NT2/D1 (cell line): Measurements from ENCODE around the gene MTRFR.

Source experiments
- DNase-seq: peaks from one replicate; pipeline ENCODE4 v3.0.0-alpha.2; 2011; ENCODE audit warnings: low read depth, low spot score
- H3K27me3 ChIP-seq: 2 replicates; pipeline ENCODE4 v1.6.0; 2011; ENCODE audit warnings: mild to moderate bottlenecking; ENCODE audit not compliant: insufficient read length, insufficient read depth
- H3K36me3 ChIP-seq: 2 replicates; pipeline ENCODE4 v1.6.1; 2011; ENCODE audit warnings: mild to moderate bottlenecking, low read length, mixed read lengths; ENCODE audit not compliant: insufficient read depth, insufficient read length
- H3K4me1 ChIP-seq: 2 replicates; pipeline ENCODE4 v1.5.1; 2011; ENCODE audit not compliant: insufficient read depth, insufficient read length
- H3K4me3 ChIP-seq: 2 replicates; pipeline ENCODE4 v1.5.1; 2011; ENCODE audit warnings: low read depth; ENCODE audit not compliant: insufficient read length
- H3K9ac ChIP-seq: 2 replicates; pipeline ENCODE4 v1.6.0; 2011; ENCODE audit warnings: low read depth; ENCODE audit not compliant: insufficient read length
- H3K9me3 ChIP-seq: 2 replicates; pipeline ENCODE4 v1.5.1; 2011; ENCODE audit warnings: mild to moderate bottlenecking, low read length; ENCODE audit not compliant: insufficient read depth
- SUZ12 ChIP-seq: IDR thresholded peaks from 2 replicates; pipeline ENCODE4 v1.6.1; 2011; ENCODE audit not compliant: insufficient read length, insufficient read depth; ENCODE audit errors: extremely low read depth
- YY1 ChIP-seq: IDR thresholded peaks from 2 replicates; pipeline ENCODE4 v1.6.1; 2011; ENCODE audit not compliant: insufficient read length, insufficient read depth
- ZNF274 ChIP-seq: IDR thresholded peaks from 2 replicates; pipeline ENCODE4 v1.6.1; 2011; ENCODE audit warnings: mild to moderate bottlenecking, low read depth, low read length

The MTRFR gene

GRCh38 chr12:123293178-123293760 is 60.0 kb downstream of the MTRFR start:
- Histone ChIP-seq H3K4me1 (no peaks in the 10 kb centered on the region), H3K9me3 (no peaks in the 10 kb centered on the region), H3K36me3 (peaks cover 79% of the 10 kb centered on the region), H3K9ac (no peak overlapping the region), H3K4me3 (no peak overlapping the region), H3K27me3 (no peaks in the 10 kb centered on the region)
- TF ChIP-seq YY1 (no peak), ZNF274 (no peak), SUZ12 (no peak)
- DNase-seq, result no peak

- Histone ChIP-seq H3K9me3 (no peaks in the 10 kb centered on the region), H3K9ac (no peak overlapping the region), H3K4me3 (no peak overlapping the region), H3K36me3 (peaks cover 89% of the 10 kb centered on the region), H3K27me3 (no peaks in the 10 kb centered on the region), H3K4me1 (no peaks in the 10 kb centered on the region)
- DNase-seq, result no peak
- TF ChIP-seq ZNF274, result no peak
- no peak for TF ChIP-seq SUZ12
- TF ChIP-seq YY1, result no peak
These were observed 71.9 kb downstream of the MTRFR start for GRCh38 chr12:123305136-123305535.

- no peak for TF ChIP-seq SUZ12
- Histone ChIP-seq H3K9ac (no peak overlapping the region), H3K4me3 (no peak overlapping the region), H3K27me3 (no peaks in the 10 kb centered on the region), H3K36me3 (peaks cover 95% of the 10 kb centered on the region), H3K9me3 (no peaks in the 10 kb centered on the region), H3K4me1 (no peaks in the 10 kb centered on the region)
- no peak for DNase-seq
These were observed 73.0 kb downstream of the MTRFR start for GRCh38 chr12:123306200-123306599.
